K562 (cell line): ENCODE measurements around the gene NEK5.

Experiments
- CREB5 ChIP-seq: fragments of 250-450 bp; sonication (Bioruptor Pico); IDR thresholded peaks from 2 replicates; pipeline ENCODE4 v1.5.0; 2020; ENCODE audit warnings: mild to moderate bottlenecking
- CTCF ChIP-seq, 3 experiments: IDR thresholded peaks in 2 of 3; conservative IDR thresholded peaks in 1 of 3; 2 replicates each; pipeline ENCODE4 v1.5.1; 2011 to 2012; ENCODE audit warnings: low read length in 3 of 3, mild to moderate bottlenecking in 3 of 3, control low read depth in 2 of 3, improper control_type of control experiment in 1 of 3, inconsistent platforms in 1 of 3, low read depth in 1 of 3, mixed read lengths in 1 of 3, moderate library complexity in 1 of 3; ENCODE audit not compliant: insufficient read depth in 2 of 3
- JUN ChIP-seq, 2 experiments: sonication (generic) in 1 of 2; formaldehyde crosslinking in 1 of 2; IDR thresholded peaks; 2 replicates each; pipeline versions ENCODE4 v1.6.1 to v1.8.0; 2012 to 2022; ENCODE audit warnings: borderline replicate concordance in 2 of 2, mild to moderate bottlenecking in 2 of 2, improper control_type of control experiment in 1 of 2, low read depth in 1 of 2, low read length in 1 of 2, missing genetic modification reagents in 1 of 2
- MBD2 ChIP-seq: sonication (generic); IDR thresholded peaks from 2 replicates; pipeline ENCODE4 v1.6.1; 2016; ENCODE audit warnings: low read depth, borderline replicate concordance
- NFIC ChIP-seq: fragments of 450-650 bp; IDR thresholded peaks from 2 replicates; pipeline ENCODE4 v1.6.1; 2017; ENCODE audit warnings: mild to moderate bottlenecking, inconsistent platforms
- POLR2A ChIP-seq: fragments of 450-650 bp; conservative IDR thresholded peaks from 2 replicates; pipeline ENCODE4 v1.6.1; 2016
- RFX7 ChIP-seq: fragments of 250-450 bp; sonication (Bioruptor Pico); IDR thresholded peaks from 2 replicates; pipeline ENCODE4 v1.5.1; 2021; ENCODE audit warnings: mild to moderate bottlenecking
- THAP7 ChIP-seq: fragments of 250-450 bp; sonication (Bioruptor Pico); IDR thresholded peaks from 2 replicates; pipeline ENCODE4 v1.5.0; 2021
- ZBED1 ChIP-seq: IDR thresholded peaks from 2 replicates; pipeline ENCODE4 v1.6.1; 2014
- ZKSCAN1 ChIP-seq: fragments of 150-350 bp; IDR thresholded peaks from 2 replicates; pipeline ENCODE4 v1.6.1; 2016; ENCODE audit warnings: low read depth, low read length
- ZNF232 ChIP-seq: sonication (generic); formaldehyde crosslinking; IDR thresholded peaks from 2 replicates; pipeline ENCODE4 v1.8.0; 2022; ENCODE audit warnings: mild to moderate bottlenecking, missing genetic modification reagents
- ZNF274 ChIP-seq: IDR thresholded peaks from 2 replicates; pipeline ENCODE4 v1.6.1; 2011; ENCODE audit warnings: low read depth, mild to moderate bottlenecking, low read length, moderate library complexity, borderline replicate concordance

GRCh38 chr13:51996641-51997040 lies 132.2 kb downstream of the NEK5 start:
- TF ChIP-seq CREB5 (CRISPR knock-in tag) (no peak), ZNF232 (CRISPR knock-in tag) (no peak), THAP7 (CRISPR knock-in tag) (no peak), JUN (IDR thresholded peaks at IDR 0.05; ENCODE audit: borderline replicate concordance, low read depth, low read length) (no peak), JUN (CRISPR knock-in tag; IDR thresholded peaks at IDR 0.05; ENCODE audit: borderline replicate concordance) (no peak), CTCF (IDR thresholded peaks at IDR 0.05 in 2 of 3, conservative IDR thresholded peaks at IDR 0.05 in 1 of 3; ENCODE audit: insufficient read depth in 2 of 3, low read depth in 1 of 3, low read length in 3 of 3) (no peak), RFX7 (CRISPR knock-in tag) (no peak), NFIC (no peak), ZKSCAN1 (no peak), POLR2A (no peak), ZBED1 (no peak), MBD2 (no peak), ZNF274 (no peak)
